ENCODE results near the gene ARAP1. TPM values are rescaled to one million over a fixed set of nuclear protein-coding genes. Genes with fewer than 3 reads are reported as not detected.

The ARAP1 gene
- total RNA-seq, 1 donor from 2014 or later = 86.2 TPM

GRCh38 chr11:72724851-72725723 lies 27.1 kb downstream of the ARAP1 start:
- DNase-seq (ENCODE audit: low spot score) = peak; percentile 85

- DNase-seq (ENCODE audit: low spot score) = no peak
Observed at GRCh38 chr11:72724021-72724551, 28.1 kb downstream of the ARAP1 start.

- DNase-seq (ENCODE audit: low spot score) = no peak
Observed at GRCh38 chr11:72723508-72723907, 28.7 kb downstream of the ARAP1 start.

- DNase-seq (ENCODE audit: low spot score) = peak; percentile 93
Observed at GRCh38 chr11:72722050-72722748, 30.0 kb downstream of the ARAP1 start.

GRCh38 chr11:72721689-72722049 lies 30.5 kb downstream of the ARAP1 start:
- peak; percentile 78 for DNase-seq (ENCODE audit: low spot score)

- DNase-seq (ENCODE audit: low spot score) = no peak
Observed at GRCh38 chr11:72721276-72721675, 30.9 kb downstream of the ARAP1 start.

GRCh38 chr11:72720784-72721183 lies 31.4 kb downstream of the ARAP1 start:
- no peak for DNase-seq (ENCODE audit: low spot score)

- no peak for DNase-seq (ENCODE audit: low spot score)
Observed at GRCh38 chr11:72720047-72720446, 32.2 kb downstream of the ARAP1 start.

- no peak for DNase-seq (ENCODE audit: low spot score)
Observed at GRCh38 chr11:72719551-72719950, 32.7 kb downstream of the ARAP1 start.

- DNase-seq (ENCODE audit: low spot score) = no peak
Observed at GRCh38 chr11:72719144-72719543, 33.1 kb downstream of the ARAP1 start.

- no peak for DNase-seq (ENCODE audit: low spot score)
Observed at GRCh38 chr11:72718101-72718501, 34.1 kb downstream of the ARAP1 start.

- no peak for DNase-seq (ENCODE audit: low spot score)
Observed at GRCh38 chr11:72716788-72717435, 35.3 kb downstream of the ARAP1 start.

GRCh38 chr11:72716290-72716689 lies 35.9 kb downstream of the ARAP1 start:
- no peak for DNase-seq (ENCODE audit: low spot score)

- no peak for DNase-seq (ENCODE audit: low spot score)
Observed at GRCh38 chr11:72712841-72713240, 39.4 kb downstream of the ARAP1 start.

GRCh38 chr11:72712168-72712751 lies 39.9 kb downstream of the ARAP1 start:
- DNase-seq (ENCODE audit: low spot score) = peak; percentile 60

- DNase-seq (ENCODE audit: low spot score) = no peak
Observed at GRCh38 chr11:72711141-72711540, 41.1 kb downstream of the ARAP1 start.

GRCh38 chr11:72710278-72710677 lies 41.9 kb downstream of the ARAP1 start:
- no peak for DNase-seq (ENCODE audit: low spot score)

- DNase-seq (ENCODE audit: low spot score) = no peak
Observed at GRCh38 chr11:72709478-72710238, 42.5 kb downstream of the ARAP1 start.

- DNase-seq (ENCODE audit: low spot score) = no peak
Observed at GRCh38 chr11:72707032-72707431, 45.2 kb downstream of the ARAP1 start.

- DNase-seq (ENCODE audit: low spot score) = no peak
Observed at GRCh38 chr11:72706579-72706978, 45.6 kb downstream of the ARAP1 start.

Data from ureter (tissue), 1 donor.